DND-41 (cell line): ENCODE results near the gene TTLL6.
A peak's percentile ranks its signal among the peaks of the same experiment; 100 is the strongest.

Source experiments
- ATAC-seq: fragments of 200-7000 bp; cut with Tn5 transposase; 3 replicates; pipeline ENCODE4 v1.9.1; 2021; ENCODE audit warnings: low read depth; ENCODE audit not compliant: insufficient read depth
- DNase-seq: peaks from one replicate; pipeline ENCODE4 v3.0.0-alpha.2; 2020
- H2AFZ ChIP-seq: 2 replicates; pipeline ENCODE4 v1.6.0; 2012; ENCODE audit warnings: low read depth, low read length
- H3K27ac ChIP-seq: 2 replicates; pipeline ENCODE4 v1.5.1; 2012; ENCODE audit warnings: low read length, inconsistent platforms
- H3K27me3 ChIP-seq: fragments of 200-600 bp; sonication (generic); 2 replicates; pipeline ENCODE4 v1.6.0; 2012; ENCODE audit warnings: low read length, mild to moderate bottlenecking, inconsistent platforms; ENCODE audit not compliant: insufficient read depth, poor library complexity
- H3K36me3 ChIP-seq: 2 replicates; pipeline ENCODE4 v1.5.1; 2012; ENCODE audit warnings: low read length, inconsistent platforms; ENCODE audit not compliant: insufficient read depth
- H3K4me1 ChIP-seq: 2 replicates; pipeline ENCODE4 v1.5.1; 2012; ENCODE audit warnings: mild to moderate bottlenecking, low read length; ENCODE audit not compliant: insufficient read depth
- H3K4me2 ChIP-seq: 2 replicates; pipeline ENCODE4 v1.6.0; 2012; ENCODE audit warnings: mild to moderate bottlenecking, moderate library complexity, low read length, inconsistent platforms; ENCODE audit not compliant: insufficient read depth
- H3K4me3 ChIP-seq, 2 experiments: fragments of 200-600 bp in 1 of 2; shearing (Covaris generic) in 1 of 2; 2 replicates each; pipeline ENCODE4 v1.5.1; 2012 to 2016; ENCODE audit warnings: inconsistent platforms in 2 of 2, low read length in 2 of 2, mild to moderate bottlenecking in 2 of 2, low read depth in 1 of 2, moderate library complexity in 1 of 2
- H3K79me2 ChIP-seq: 2 replicates; pipeline ENCODE4 v1.6.0; 2012; ENCODE audit warnings: low read length, inconsistent platforms; ENCODE audit not compliant: insufficient read depth
- H3K9ac ChIP-seq: 2 replicates; pipeline ENCODE4 v1.6.0; 2012; ENCODE audit warnings: low read depth, mild to moderate bottlenecking, inconsistent platforms, low read length, moderate library complexity
- H3K9me3 ChIP-seq: 2 replicates; pipeline ENCODE4 v1.5.1; 2012; ENCODE audit warnings: low read length, moderate library complexity, mild to moderate bottlenecking, inconsistent platforms; ENCODE audit not compliant: insufficient read depth, severe bottlenecking
- H4K20me1 ChIP-seq: 2 replicates; pipeline ENCODE4 v1.6.0; 2012; ENCODE audit warnings: low read length; ENCODE audit not compliant: insufficient read depth
- EZH2 ChIP-seq: IDR thresholded peaks from 3 replicates; pipeline ENCODE4 v1.6.1; 2012; ENCODE audit warnings: borderline replicate concordance, low read depth, mild to moderate bottlenecking, moderate library complexity, low read length, inconsistent platforms; ENCODE audit not compliant: severe bottlenecking
- TF ChIP-seq, protein P1 (sequence below): IDR thresholded peaks from 2 replicates; pipeline ENCODE4 v1.5.1; 2012; ENCODE audit warnings: borderline replicate concordance, low read length, moderate library complexity, mild to moderate bottlenecking; ENCODE audit not compliant: poor library complexity, severe bottlenecking; ENCODE audit errors: extremely low read depth

TTLL6 gene

GRCh38 chr17:48795444-48796162, 21.4 kb downstream of the TTLL6 start:
- Histone ChIP-seq H3K9me3 (no peaks in the 10 kb centered on the region), H3K4me3 (no peak overlapping the region), H3K4me1 (no peaks in the 10 kb centered on the region), H4K20me1 (no peaks in the 10 kb centered on the region), H3K4me2 (no peak overlapping the region), H3K27me3 (peaks cover 19% of the 10 kb centered on the region), H2AFZ (no peak overlapping the region), H3K27ac (no peak overlapping the region), H3K36me3 (no peaks in the 10 kb centered on the region), H3K79me2 (no peaks in the 10 kb centered on the region), H3K9ac (no peak overlapping the region)
- DNase-seq (no peak), ATAC-seq (no peak)
- TF ChIP-seq, protein P1, sequence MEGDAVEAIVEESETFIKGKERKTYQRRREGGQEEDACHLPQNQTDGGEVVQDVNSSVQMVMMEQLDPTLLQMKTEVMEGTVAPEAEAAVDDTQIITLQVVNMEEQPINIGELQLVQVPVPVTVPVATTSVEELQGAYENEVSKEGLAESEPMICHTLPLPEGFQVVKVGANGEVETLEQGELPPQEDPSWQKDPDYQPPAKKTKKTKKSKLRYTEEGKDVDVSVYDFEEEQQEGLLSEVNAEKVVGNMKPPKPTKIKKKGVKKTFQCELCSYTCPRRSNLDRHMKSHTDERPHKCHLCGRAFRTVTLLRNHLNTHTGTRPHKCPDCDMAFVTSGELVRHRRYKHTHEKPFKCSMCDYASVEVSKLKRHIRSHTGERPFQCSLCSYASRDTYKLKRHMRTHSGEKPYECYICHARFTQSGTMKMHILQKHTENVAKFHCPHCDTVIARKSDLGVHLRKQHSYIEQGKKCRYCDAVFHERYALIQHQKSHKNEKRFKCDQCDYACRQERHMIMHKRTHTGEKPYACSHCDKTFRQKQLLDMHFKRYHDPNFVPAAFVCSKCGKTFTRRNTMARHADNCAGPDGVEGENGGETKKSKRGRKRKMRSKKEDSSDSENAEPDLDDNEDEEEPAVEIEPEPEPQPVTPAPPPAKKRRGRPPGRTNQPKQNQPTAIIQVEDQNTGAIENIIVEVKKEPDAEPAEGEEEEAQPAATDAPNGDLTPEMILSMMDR, result no peak
- TF ChIP-seq EZH2, result no peak

- H3K36me3 ChIP-seq, result no peaks in the 10 kb centered on the region
- H3K9me3 ChIP-seq, result no peaks in the 10 kb centered on the region
- H3K4me2 ChIP-seq, result no peak overlapping the region
- no peak overlapping the region for H3K9ac ChIP-seq
- ATAC-seq (no peak), DNase-seq (no peak)
- H3K4me3 ChIP-seq, result no peak overlapping the region
- H2AFZ ChIP-seq, result no peak overlapping the region
- H3K79me2 ChIP-seq, result no peaks in the 10 kb centered on the region
- H3K27ac ChIP-seq, result no peak overlapping the region
- no peaks in the 10 kb centered on the region for H4K20me1 ChIP-seq
- peaks cover 18% of the 10 kb centered on the region for H3K27me3 ChIP-seq
- TF ChIP-seq, protein P1, result no peak
- no peak for TF ChIP-seq EZH2
- H3K4me1 ChIP-seq, result no peaks in the 10 kb centered on the region
Observed at GRCh38 chr17:48792033-48792798, 24.8 kb downstream of the TTLL6 start.

DNA sequence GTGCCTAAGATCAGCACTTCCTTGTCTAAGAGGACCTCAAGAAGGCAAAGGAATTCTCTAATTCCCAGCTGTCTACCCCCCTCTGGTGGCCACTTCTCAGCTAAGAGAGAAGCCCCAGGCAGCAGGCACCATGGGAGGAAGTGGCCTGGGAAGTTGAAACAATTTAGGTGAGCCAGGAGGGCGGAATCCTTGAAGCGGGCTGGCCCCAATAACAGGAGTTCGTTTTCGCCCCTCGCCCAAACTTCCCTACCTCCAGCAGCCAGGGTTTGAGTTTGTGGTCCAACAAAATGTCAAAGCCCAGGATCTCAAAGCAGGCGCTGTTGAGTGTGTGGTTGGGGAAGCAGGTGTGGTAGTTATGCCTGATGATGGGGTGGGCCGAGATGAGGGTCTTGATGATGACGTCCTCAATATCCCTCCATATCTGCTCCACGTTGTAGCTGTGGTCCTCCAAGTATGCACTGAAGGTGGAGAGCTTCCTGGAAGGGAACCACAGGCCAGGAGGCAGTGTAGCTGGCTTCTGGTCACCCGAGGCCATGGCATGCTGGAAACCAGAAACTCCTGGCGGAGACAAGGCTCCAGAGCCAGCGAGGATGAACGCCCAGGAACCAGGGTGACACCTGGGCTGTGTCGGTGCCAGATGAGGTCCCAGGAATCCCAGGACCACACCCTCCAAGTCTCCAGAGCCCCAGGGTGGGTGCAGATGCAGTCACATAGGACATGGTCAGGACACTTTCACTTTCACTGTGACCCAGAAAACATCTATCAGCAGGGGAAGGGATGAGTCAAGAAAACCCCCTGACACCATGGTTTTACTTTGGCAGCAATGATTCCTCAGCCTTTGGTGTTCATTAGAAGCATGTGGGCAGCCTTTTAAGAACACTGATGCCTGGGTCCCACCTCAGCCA, 25.6 kb downstream of the TTLL6 start:
- no peaks in the 10 kb centered on the region for H3K4me1 ChIP-seq
- no peak overlapping the region for H3K4me3 ChIP-seq
- TF ChIP-seq EZH2, result no peak
- TF ChIP-seq, protein P1, result peak; percentile 66
- H3K36me3 ChIP-seq, result no peaks in the 10 kb centered on the region
- no peak overlapping the region for H2AFZ ChIP-seq
- DNase-seq, result peak; percentile 24
- no peaks in the 10 kb centered on the region for H3K79me2 ChIP-seq
- no peak overlapping the region for H3K4me2 ChIP-seq
- H3K9me3 ChIP-seq, result no peaks in the 10 kb centered on the region
- H3K27ac ChIP-seq, result no peak overlapping the region
- H4K20me1 ChIP-seq, result no peaks in the 10 kb centered on the region
- ATAC-seq, result no peak
- H3K9ac ChIP-seq, result no peak overlapping the region
- peaks cover 16% of the 10 kb centered on the region for H3K27me3 ChIP-seq
